ENCODE measurements around the gene GALNT2. TPM values are rescaled to one million over a fixed set of nuclear protein-coding genes. Genes with fewer than 3 reads are reported as not detected.

GALNT2 gene
- polyA plus RNA-seq, 2 of the 4 experiments (the other 2 are of a cell fraction), result 66.9 to 114 TPM

GRCh38 chr1:230310381-230311163 lies 243.5 kb downstream of the GALNT2 start:
- H3K4me1 ChIP-seq, result peaks cover 16% of the 10 kb centered on the region
- H3K4me2 ChIP-seq, result no peak overlapping the region
- 0 out of 6 replicates have a peak overlapping the region, but pooled peaks of 1 of the 2 experiments have one; percentile 37 for H3K27ac ChIP-seq
- no peak overlapping the region for H3K4me3 ChIP-seq
- ChIA-PET POLR2A (interaction anchor here (1.0 kb wide), 1 partner anchor 752 kb away, joined by 3 read pairs; the partner anchor contains the start of gene ABCB10), CTCF (interaction anchor here (0.6 to 3.0 kb wide), 27 partner anchors 8 to 673 kb away, joined by 3 to 16 read pairs (median 4); no protein-coding TSS in a partner anchor)
- FAIRE-seq, result no peak
- peak; percentile 71 to 93 for DNase-seq (ENCODE audit: low read depth in 1 of 2, low spot score in 1 of 2)
- 33% methylated on average over 14 of the region's 14 CpGs for WGBS (ENCODE audit: missing lambda C conversion rate)
- ATAC-seq, result peak; percentile 77 to 89
- TF ChIP-seq EP300 (IDR thresholded peaks at IDR 0.05) (no peak), SREBF2 (IDR thresholded peaks at IDR 0.05) (no peak), ZC3H11A (IDR thresholded peaks at IDR 0.05) (no peak), RAD21 (conservative IDR thresholded peaks at IDR 0.05 in 1 of 2, IDR thresholded peaks at IDR 0.05 in 1 of 2) (peak; percentile 97 to 99), KDM5A (IDR thresholded peaks at IDR 0.05) (no peak), KDM1A (IDR thresholded peaks at IDR 0.05; ENCODE audit: low read depth) (no peak), SMC3 (IDR thresholded peaks at IDR 0.05) (peak; percentile 91), ZSCAN20 (CRISPR knock-in tag; IDR thresholded peaks at IDR 0.05) (no peak), POLR2A (IDR thresholded peaks at IDR 0.05; ENCODE audit: low read length) (no peak), HDAC2 (IDR thresholded peaks at IDR 0.05) (no peak), CEBPB (IDR thresholded peaks at IDR 0.05) (no peak), TP53 (CRISPR knock-in tag; IDR thresholded peaks at IDR 0.05) (no peak)
- TF ChIP-seq, protein P1, sequence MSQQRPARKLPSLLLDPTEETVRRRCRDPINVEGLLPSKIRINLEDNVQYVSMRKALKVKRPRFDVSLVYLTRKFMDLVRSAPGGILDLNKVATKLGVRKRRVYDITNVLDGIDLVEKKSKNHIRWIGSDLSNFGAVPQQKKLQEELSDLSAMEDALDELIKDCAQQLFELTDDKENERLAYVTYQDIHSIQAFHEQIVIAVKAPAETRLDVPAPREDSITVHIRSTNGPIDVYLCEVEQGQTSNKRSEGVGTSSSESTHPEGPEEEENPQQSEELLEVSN (IDR thresholded peaks at IDR 0.05; ENCODE audit: borderline replicate concordance, low read depth), result no peak
- TF ChIP-seq, protein P2, sequence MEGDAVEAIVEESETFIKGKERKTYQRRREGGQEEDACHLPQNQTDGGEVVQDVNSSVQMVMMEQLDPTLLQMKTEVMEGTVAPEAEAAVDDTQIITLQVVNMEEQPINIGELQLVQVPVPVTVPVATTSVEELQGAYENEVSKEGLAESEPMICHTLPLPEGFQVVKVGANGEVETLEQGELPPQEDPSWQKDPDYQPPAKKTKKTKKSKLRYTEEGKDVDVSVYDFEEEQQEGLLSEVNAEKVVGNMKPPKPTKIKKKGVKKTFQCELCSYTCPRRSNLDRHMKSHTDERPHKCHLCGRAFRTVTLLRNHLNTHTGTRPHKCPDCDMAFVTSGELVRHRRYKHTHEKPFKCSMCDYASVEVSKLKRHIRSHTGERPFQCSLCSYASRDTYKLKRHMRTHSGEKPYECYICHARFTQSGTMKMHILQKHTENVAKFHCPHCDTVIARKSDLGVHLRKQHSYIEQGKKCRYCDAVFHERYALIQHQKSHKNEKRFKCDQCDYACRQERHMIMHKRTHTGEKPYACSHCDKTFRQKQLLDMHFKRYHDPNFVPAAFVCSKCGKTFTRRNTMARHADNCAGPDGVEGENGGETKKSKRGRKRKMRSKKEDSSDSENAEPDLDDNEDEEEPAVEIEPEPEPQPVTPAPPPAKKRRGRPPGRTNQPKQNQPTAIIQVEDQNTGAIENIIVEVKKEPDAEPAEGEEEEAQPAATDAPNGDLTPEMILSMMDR (IDR thresholded peaks at IDR 0.05), result peak; percentile 94
- H3K9me3 ChIP-seq, result no peaks in the 10 kb centered on the region

DNA sequence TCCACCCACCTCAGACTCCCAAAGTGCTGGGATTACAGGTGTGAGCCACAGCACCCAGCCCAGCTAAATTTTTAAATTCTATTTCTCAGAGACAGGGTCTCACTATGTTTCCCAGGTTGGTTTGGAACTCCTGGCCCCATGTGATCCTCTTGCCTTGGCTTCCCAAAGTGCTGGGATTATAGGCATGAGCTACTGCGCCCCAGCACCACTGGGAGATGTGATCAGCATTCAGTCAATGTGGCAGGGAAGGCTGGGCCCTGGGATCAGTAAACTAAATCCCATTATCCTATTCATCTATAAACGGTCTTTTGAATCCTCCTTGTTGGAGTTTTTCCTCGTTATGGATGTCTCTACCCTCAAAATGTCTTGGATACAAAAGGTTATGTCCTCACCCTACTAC lies 245.6 kb downstream of the GALNT2 start:
- H3K4me3 ChIP-seq, result no peak overlapping the region
- 29% methylated on average over 3 of the region's 3 CpGs for WGBS (ENCODE audit: missing lambda C conversion rate)
- no peak overlapping the region for H3K4me2 ChIP-seq
- no peak overlapping the region for H3K27ac ChIP-seq
- DNase-seq (ENCODE audit: low read depth in 1 of 2, low spot score in 1 of 2) (no peak), ATAC-seq (no peak), FAIRE-seq (no peak)
- H3K9me3 ChIP-seq, result no peaks in the 10 kb centered on the region
- CTCF ChIA-PET, result interaction anchor here (0.7 to 2.1 kb wide), 5 partner anchors 13 to 653 kb away, joined by 3 to 5 read pairs (median 3); no protein-coding TSS in a partner anchor
- TF ChIP-seq CBX2 (IDR thresholded peaks at IDR 0.05; ENCODE audit: borderline replicate concordance, low read depth) (no peak), POLR2AphosphoS2 (conservative IDR thresholded peaks at IDR 0.05; ENCODE audit: low read length) (no peak), REST (IDR thresholded peaks at IDR 0.05) (no peak), FOSL2 (IDR thresholded peaks at IDR 0.05) (no peak), FOSL2 (CRISPR knock-in tag; IDR thresholded peaks at IDR 0.05) (no peak), MAZ (IDR thresholded peaks at IDR 0.05; ENCODE audit: borderline replicate concordance, low read depth, low read length) (no peak)
- POLR2A ChIA-PET, result interaction anchor here (0.7 to 1.3 kb wide), 2 partner anchors 65 to 805 kb away, joined by 3 to 4 read pairs; partner anchors contain the start of gene NUP133
- peaks cover 9% of the 10 kb centered on the region for H3K4me1 ChIP-seq

All from A549 (cell line).